ENCODE results near the gene RNPEPL1. TPM values are rescaled to one million over a fixed set of nuclear protein-coding genes. Genes with fewer than 3 reads are reported as not detected.
A peak's percentile ranks its signal among the peaks of the same experiment; 100 is the strongest.

RNPEPL1 gene
- total and polyA plus RNA-seq, 7 donors, result 48.8 to 79.6 (median 59.4) TPM

DNA sequence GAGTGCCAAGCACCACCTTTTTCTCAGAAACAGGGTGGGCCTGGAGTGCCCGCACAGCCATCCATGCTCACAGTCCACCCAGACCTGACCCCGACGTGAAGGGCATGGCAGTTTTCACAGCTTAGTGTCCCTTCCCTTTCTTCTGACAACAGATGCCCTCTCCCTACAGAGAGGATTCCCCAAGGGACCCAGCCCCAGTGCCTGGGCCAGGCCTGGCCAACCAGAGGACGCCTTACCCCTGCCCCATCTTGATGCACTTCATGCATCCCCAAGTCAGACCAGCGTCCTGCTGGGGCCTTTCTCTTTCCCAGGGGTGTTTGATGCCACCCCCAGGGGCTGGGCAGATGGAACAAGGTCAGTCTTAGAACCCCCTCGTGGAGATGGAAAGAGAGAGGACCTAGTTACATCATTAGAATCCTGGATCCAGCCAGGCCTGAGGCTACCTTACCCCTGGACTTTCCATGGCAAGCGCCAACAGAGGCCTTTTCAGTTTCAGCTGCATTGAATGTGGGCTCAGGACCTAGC is 14.3 kb upstream of the RNPEPL1 start:
- no peak overlapping the region for H3K27ac ChIP-seq
- no peak for DNase-seq
- H3K4me3 ChIP-seq, result no peak overlapping the region
- 63 to 78% (median 74%) methylated on average over 7 of the region's 7 CpGs for WGBS, 3 donors
- ATAC-seq, result no peak
- no peaks in the 10 kb centered on the region for H3K27me3 ChIP-seq (ENCODE audit: insufficient read depth in 3 of 3, low read length in 2 of 3)
- peaks cover 19% of the 10 kb centered on the region for H3K4me1 ChIP-seq
- TF ChIP-seq, protein P1, sequence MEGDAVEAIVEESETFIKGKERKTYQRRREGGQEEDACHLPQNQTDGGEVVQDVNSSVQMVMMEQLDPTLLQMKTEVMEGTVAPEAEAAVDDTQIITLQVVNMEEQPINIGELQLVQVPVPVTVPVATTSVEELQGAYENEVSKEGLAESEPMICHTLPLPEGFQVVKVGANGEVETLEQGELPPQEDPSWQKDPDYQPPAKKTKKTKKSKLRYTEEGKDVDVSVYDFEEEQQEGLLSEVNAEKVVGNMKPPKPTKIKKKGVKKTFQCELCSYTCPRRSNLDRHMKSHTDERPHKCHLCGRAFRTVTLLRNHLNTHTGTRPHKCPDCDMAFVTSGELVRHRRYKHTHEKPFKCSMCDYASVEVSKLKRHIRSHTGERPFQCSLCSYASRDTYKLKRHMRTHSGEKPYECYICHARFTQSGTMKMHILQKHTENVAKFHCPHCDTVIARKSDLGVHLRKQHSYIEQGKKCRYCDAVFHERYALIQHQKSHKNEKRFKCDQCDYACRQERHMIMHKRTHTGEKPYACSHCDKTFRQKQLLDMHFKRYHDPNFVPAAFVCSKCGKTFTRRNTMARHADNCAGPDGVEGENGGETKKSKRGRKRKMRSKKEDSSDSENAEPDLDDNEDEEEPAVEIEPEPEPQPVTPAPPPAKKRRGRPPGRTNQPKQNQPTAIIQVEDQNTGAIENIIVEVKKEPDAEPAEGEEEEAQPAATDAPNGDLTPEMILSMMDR (IDR thresholded peaks at IDR 0.05), result no peak
- peaks cover 0 to 19% of the 10 kb centered on the region in 2 donors for H3K36me3 ChIP-seq (ENCODE audit: insufficient read depth in 1 of 2, low read depth in 1 of 2)
- intact Hi-C loops (cut with DNase I), result no loop called here
- no peaks in the 10 kb centered on the region for H3K9me3 ChIP-seq

DNA sequence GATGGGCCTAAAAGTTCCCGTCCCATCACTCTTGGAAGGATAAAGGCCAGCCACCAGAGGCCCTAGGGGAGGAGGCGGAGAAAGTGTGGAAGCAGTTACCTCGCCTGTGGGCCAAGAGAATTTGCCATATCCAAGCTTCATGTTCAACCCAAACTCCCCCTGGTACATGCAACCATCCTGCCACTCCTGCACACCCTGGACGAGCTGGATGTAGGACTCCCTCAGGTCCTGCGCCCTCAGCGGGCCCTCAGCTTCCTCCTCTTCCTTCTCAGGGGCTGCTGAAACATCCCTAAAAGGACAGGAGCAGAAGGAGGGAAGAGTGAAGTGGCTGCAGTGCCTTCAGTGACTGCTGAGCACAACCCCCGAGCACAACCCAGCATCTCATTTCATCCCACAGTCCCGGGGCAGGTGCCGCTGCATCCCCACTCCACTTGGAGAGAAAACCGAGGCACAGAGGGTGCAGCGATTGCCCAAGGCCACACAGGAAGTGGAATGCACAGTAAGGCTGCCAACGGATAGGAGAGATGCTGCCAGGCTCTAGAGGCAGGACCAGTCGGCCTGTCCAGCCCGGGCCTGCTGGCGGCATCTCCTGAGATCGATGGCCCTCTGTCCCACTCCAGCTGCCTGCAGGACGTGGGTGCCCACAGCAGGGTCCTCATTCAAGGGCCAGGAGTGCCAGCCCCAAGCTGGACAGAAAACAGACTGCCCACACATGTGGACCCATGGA is 13.4 kb upstream of the RNPEPL1 start:
- intact Hi-C loops (cut with DNase I), result no loop called here
- ATAC-seq, result no peak
- Histone ChIP-seq H3K4me3 (no peak overlapping the region), H3K27me3 (ENCODE audit: insufficient read depth in 3 of 3, low read length in 2 of 3) (no peaks in the 10 kb centered on the region), H3K9me3 (no peaks in the 10 kb centered on the region), H3K27ac (no peak overlapping the region), H3K4me1 (peaks cover 27% of the 10 kb centered on the region), H3K36me3 (ENCODE audit: insufficient read depth in 1 of 2, low read depth in 1 of 2) (peaks cover 0 to 19% of the 10 kb centered on the region in 2 donors)
- no peak for DNase-seq
- TF ChIP-seq, protein P1 (IDR thresholded peaks at IDR 0.05), result no peak
- WGBS, 3 donors, result 76 to 89% (median 86%) methylated on average over 16 to 17 of the region's 17 CpGs

DNA sequence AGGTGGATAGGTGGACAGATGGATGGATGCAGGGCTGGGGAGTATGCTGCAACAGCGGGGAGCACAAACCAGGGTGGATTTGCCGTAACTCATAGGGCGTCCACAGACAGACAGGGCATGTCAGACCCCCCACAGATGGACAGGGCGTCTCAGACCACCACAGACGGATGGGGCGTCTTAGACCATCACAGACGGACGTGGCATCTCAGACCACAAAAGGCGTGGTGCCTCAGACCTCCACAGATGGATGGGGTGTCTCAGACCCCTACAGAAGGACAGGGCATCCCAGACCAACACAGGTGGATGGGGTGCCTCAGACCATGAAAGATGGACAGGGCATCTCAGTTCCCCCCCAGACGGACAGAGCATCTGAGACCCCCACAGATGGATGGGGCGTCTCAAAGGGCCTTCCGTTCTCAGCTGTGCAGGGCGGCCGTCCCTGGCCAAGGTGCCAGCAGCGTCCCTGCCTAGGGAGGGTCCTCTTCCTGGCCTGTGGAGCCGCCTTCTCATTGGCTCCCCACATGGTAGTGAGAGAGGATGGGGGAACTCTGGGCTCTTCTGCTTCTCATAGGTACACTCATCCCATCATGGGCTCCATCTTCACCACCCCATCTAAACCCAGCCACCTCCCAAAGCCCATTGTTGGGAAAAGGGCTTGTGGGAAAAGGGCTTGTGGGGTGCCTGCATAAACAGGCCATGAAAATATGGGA is 12.6 kb upstream of the RNPEPL1 start:
- DNase-seq, result no peak
- TF ChIP-seq, protein P1 (IDR thresholded peaks at IDR 0.05), result no peak

GRCh38 chr2:240556553-240557100 is 11.7 kb upstream of the RNPEPL1 start:
- Histone ChIP-seq H3K4me1 (peaks cover 32% of the 10 kb centered on the region), H3K27ac (no peak overlapping the region), H3K9me3 (no peaks in the 10 kb centered on the region), H3K4me3 (peak overlapping the region; percentile 64), H3K27me3 (ENCODE audit: insufficient read depth in 3 of 3, low read length in 2 of 3) (no peaks in the 10 kb centered on the region), H3K36me3 (ENCODE audit: insufficient read depth in 1 of 2, low read depth in 1 of 2) (peaks cover 0 to 12% of the 10 kb centered on the region in 2 donors)
- intact Hi-C loops (cut with DNase I), result no loop called here
- WGBS, 3 donors, result 63 to 72% (median 72%) methylated on average over 9 of the region's 9 CpGs
- TF ChIP-seq, protein P1 (IDR thresholded peaks at IDR 0.05), result no peak
- peak; percentile 40 to 59 for DNase-seq
- ATAC-seq, result no peak

More for the DNA sequence above, 12.6 kb upstream of the RNPEPL1 start:
- intact Hi-C loops (cut with DNase I), result no loop called here
- Histone ChIP-seq H3K4me3 (no peak overlapping the region), H3K9me3 (no peaks in the 10 kb centered on the region), H3K4me1 (peaks cover 27% of the 10 kb centered on the region), H3K36me3 (ENCODE audit: insufficient read depth in 1 of 2, low read depth in 1 of 2) (peaks cover 0 to 19% of the 10 kb centered on the region in 2 donors), H3K27ac (no peak overlapping the region), H3K27me3 (ENCODE audit: insufficient read depth in 3 of 3, low read length in 2 of 3) (no peaks in the 10 kb centered on the region)
- no peak for ATAC-seq
- 93 to 97% (median 95%) methylated on average over 15 to 16 of the region's 16 CpGs for WGBS, 3 donors

Data from psoas muscle (tissue), 8 donors.